WTC11 (cell line): ENCODE data around the gene XRCC4.

Experiments used
- CTCF ChIP-seq: fragments of 200-600 bp; IDR thresholded peaks from 2 replicates; pipeline ENCODE4 v1.8.0; 2022; ENCODE audit warnings: antibody characterized with exemption
- E2F4 ChIP-seq: sonication (generic); formaldehyde crosslinking; IDR thresholded peaks from 2 replicates; pipeline ENCODE4 v1.8.1; 2022; ENCODE audit warnings: low read depth, mild to moderate bottlenecking, moderate library complexity, missing genetic modification reagents, borderline replicate concordance
- ETV6 ChIP-seq: sonication (generic); formaldehyde crosslinking; IDR thresholded peaks from 2 replicates; pipeline ENCODE4 v1.8.1; 2022; ENCODE audit warnings: mild to moderate bottlenecking, missing genetic modification reagents
- MAX ChIP-seq: sonication (generic); formaldehyde crosslinking; IDR thresholded peaks from 2 replicates; pipeline ENCODE4 v1.8.0; 2022; ENCODE audit warnings: mild to moderate bottlenecking, missing genetic modification reagents
- MLX ChIP-seq: sonication (generic); formaldehyde crosslinking; IDR thresholded peaks from 2 replicates; pipeline ENCODE4 v1.8.1; 2023; ENCODE audit warnings: mild to moderate bottlenecking, missing genetic modification reagents, moderate library complexity
- NR3C1 ChIP-seq: sonication (generic); formaldehyde crosslinking; conservative IDR thresholded peaks from 2 replicates; pipeline ENCODE4 v1.8.1; 2023; ENCODE audit warnings: low read depth, mild to moderate bottlenecking, missing genetic modification reagents
- RELA ChIP-seq: sonication (generic); formaldehyde crosslinking; IDR thresholded peaks from 2 replicates; pipeline ENCODE4 v1.8.1; 2022; ENCODE audit warnings: missing genetic modification reagents, mild to moderate bottlenecking, borderline replicate concordance
- SMAD4 ChIP-seq: sonication (generic); formaldehyde crosslinking; IDR thresholded peaks from 2 replicates; pipeline ENCODE4 v1.8.0; 2022; ENCODE audit warnings: mild to moderate bottlenecking, missing genetic modification reagents
- SP1 ChIP-seq: sonication (generic); formaldehyde crosslinking; conservative IDR thresholded peaks from 2 replicates; pipeline ENCODE4 v1.8.1; 2022; ENCODE audit warnings: missing genetic modification reagents
- ZNF396 ChIP-seq: fragments of 250-450 bp; sonication (Bioruptor Pico); IDR thresholded peaks from 2 replicates; pipeline ENCODE4 v1.8.0; 2021; ENCODE audit warnings: mild to moderate bottlenecking, moderate library complexity, borderline replicate concordance

- TF ChIP-seq MAX (no peak), SP1 (CRISPR knock-in tag) (no peak), ETV6 (CRISPR knock-in tag) (no peak), CTCF (no peak), SMAD4 (CRISPR knock-in tag) (no peak), ZNF396 (CRISPR knock-in tag) (no peak), MLX (no peak), NR3C1 (CRISPR knock-in tag) (no peak), E2F4 (CRISPR knock-in tag) (no peak), RELA (CRISPR knock-in tag) (no peak)
Measured at GRCh38 chr5:83099445-83099844, 22.1 kb downstream of the XRCC4 start.
